IPS DF 6.9 (cell line): ENCODE measurements around the gene MYNN.

Source experiments
- DNase-seq: peaks from one replicate; pipeline ENCODE4 v3.0.0-alpha.2; 2013; ENCODE audit warnings: low read depth, low spot score
- H3K27ac ChIP-seq: one replicate; pipeline ENCODE4 v1.5.1; 2013; ENCODE audit warnings: low read length, control low read depth
- H3K27me3 ChIP-seq: 2 replicates; pipeline ENCODE4 v1.6.1; 2013; ENCODE audit warnings: mild to moderate bottlenecking, low read length; ENCODE audit not compliant: control insufficient read depth, insufficient read depth
- H3K36me3 ChIP-seq: 2 replicates; pipeline ENCODE4 v1.6.1; 2013; ENCODE audit warnings: low read length; ENCODE audit not compliant: control insufficient read depth, insufficient read depth
- H3K4me1 ChIP-seq: 2 replicates; pipeline ENCODE4 v1.6.1; 2013; ENCODE audit warnings: low read length; ENCODE audit not compliant: control insufficient read depth, insufficient read depth
- H3K4me3 ChIP-seq: 2 replicates; pipeline ENCODE4 v1.5.1; 2013; ENCODE audit warnings: mild to moderate bottlenecking, low read length
- H3K9me3 ChIP-seq: 2 replicates; pipeline ENCODE4 v1.6.1; 2013; ENCODE audit warnings: low read length, inconsistent platforms; ENCODE audit not compliant: control insufficient read depth, insufficient read depth
- WGBS: extraction: QIAGEN DNeasy Blood & Tissue Kit; methylation state at CpG from one replicate; pipeline ENCODE4 v1.1.7; 2013; ENCODE audit warnings: mixed read lengths, missing lambda C conversion rate; ENCODE audit not compliant: insufficient read length, insufficient coverage; 5-methylcytosine and 5-hydroxymethylcytosine counted together

The MYNN gene

DNA sequence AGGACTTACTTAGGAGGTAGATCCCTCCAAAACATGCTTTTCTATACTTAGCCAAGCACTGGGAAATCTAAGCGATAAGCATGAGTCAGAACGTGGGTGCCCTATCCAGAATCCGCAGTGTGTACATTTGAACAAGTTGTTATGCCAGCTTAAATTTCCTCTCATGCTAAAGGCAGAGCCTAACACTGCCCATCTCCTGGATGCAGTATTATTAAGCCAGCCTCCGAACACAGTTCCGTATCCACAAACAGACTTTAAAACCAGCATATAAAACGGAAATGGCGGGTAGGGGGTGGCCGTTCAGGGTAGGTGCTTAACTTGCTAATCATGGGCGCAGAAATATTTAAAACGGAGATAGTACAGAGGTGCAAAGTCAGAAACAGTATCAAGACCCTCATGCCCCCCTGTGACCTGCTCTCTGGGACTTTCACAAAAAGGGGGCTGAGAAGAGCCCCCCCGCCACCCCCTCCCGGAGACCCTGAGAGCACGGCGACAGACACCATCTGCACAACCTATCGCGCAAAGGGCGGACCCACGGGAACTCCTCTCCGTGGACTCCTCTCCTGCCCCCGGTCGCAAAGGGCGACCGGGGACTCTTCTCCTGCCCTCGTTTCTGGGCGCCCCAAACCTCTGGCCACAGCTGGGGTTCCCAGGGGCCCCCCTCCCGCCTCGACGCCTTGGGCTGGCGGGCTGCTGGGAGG, 38.6 kb downstream of the MYNN start:
- H3K4me3 ChIP-seq: peak overlapping the region; percentile 54; the same call in 1 of the 2 replicates
- H3K27ac ChIP-seq: no peak overlapping the region
- H3K9me3 ChIP-seq: no peaks in the 10 kb centered on the region
- no peaks in the 10 kb centered on the region for H3K36me3 ChIP-seq
- H3K27me3 ChIP-seq: no peaks in the 10 kb centered on the region; the same call in 1 of the 2 replicates
- no peak for DNase-seq
- no peaks in the 10 kb centered on the region; the same call in 1 of the 2 replicates for H3K4me1 ChIP-seq
- no CpG with 5 or more reads among the region's 29 CpGs for WGBS

- H3K4me1 ChIP-seq: no peaks in the 10 kb centered on the region; the same call in 1 of the 2 replicates
- peak within 1 kb of the TSS; percentile 54; the same call in 1 of the 2 replicates for H3K4me3 ChIP-seq
- H3K9me3 ChIP-seq: no peaks in the 10 kb centered on the region
- no peak for DNase-seq
- no peaks in the 10 kb centered on the region; the same call in 1 of the 2 replicates for H3K27me3 ChIP-seq
- no peaks in the 10 kb centered on the region for H3K36me3 ChIP-seq
- WGBS: no CpG with 5 or more reads among the region's 56 CpGs
- no peak within 1 kb of the TSS for H3K27ac ChIP-seq
Observed at GRCh38 chr3:169812332-169813235, 39.4 kb downstream of the MYNN start, which contains the start of the genes LRRC34 and LRRIQ4. TSS of gene LRRC34 (minus strand) at chr3:169812904. CDS start at chr3:169812548, 356 bp downstream. TSS of gene LRRIQ4 (plus strand) at chr3:169812870. CDS start at chr3:169821922, 9,052 bp downstream.

DNA sequence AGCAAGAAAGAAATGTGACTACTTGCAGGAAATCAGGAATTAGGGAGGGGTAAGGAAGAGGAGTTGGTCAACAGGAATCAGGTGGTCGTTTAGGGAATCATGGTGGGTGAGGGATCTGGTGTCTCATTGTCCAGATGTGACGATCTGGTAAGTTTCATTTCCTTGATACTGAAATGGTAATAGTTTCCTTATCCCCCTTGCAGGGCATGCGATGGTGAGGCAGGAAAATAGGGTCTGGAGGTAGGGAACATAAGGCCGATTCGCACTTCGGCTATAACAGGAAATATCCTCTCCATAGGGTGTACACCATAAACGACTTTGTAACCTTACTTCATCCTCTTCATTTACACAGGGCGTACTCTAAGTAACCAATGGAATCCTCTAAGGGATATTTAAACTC, 40.1 kb downstream of the MYNN start:
- no peak for DNase-seq
- no peaks in the 10 kb centered on the region; the same call in 1 of the 2 replicates for H3K4me1 ChIP-seq
- no peaks in the 10 kb centered on the region for H3K36me3 ChIP-seq
- H3K27me3 ChIP-seq: no peaks in the 10 kb centered on the region; the same call in 1 of the 2 replicates
- H3K9me3 ChIP-seq: no peaks in the 10 kb centered on the region
- WGBS: no CpG with 5 or more reads among the region's 8 CpGs
- no peak overlapping the region for H3K27ac ChIP-seq
- H3K4me3 ChIP-seq: no peak overlapping the region

DNA sequence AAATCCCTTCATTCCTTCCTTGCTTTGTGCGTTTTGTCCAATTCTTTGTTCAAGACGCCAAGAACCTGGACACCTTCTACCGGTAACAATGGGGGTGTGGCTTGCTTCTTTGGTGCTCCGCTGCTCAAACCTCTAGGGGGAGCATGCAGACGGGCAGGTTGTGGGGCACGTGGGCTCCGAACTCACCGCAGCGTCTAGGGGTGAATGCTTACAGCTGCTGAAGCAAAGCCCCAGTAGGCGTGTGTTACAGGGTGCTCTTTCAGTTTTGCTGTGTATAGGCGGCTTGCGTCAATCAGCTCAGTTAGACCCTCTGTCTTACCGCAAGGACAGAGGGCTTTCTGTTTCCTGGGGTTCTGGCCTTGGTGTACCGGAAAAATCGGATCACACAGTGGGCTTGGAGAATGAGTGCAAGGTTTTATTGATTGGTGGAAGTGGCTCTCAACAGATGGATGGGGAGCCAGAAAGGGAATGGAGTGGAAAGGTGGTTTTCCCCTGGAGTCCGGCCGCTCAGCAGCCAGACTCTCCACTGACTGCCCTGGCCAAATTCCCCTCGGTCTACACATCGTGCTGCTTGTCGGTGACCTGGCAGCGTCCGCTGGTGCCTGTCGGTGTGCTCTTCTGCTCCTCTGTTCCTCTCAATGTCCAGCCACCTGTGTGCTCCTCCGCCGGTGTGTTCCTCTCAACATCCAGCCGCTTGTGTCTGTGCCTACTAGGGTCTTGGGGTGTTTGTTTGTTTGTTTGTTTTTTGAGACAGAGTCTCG, 40.7 kb downstream of the MYNN start:
- H3K4me1 ChIP-seq: no peaks in the 10 kb centered on the region; the same call in 1 of the 2 replicates
- H3K27me3 ChIP-seq: no peaks in the 10 kb centered on the region; the same call in 1 of the 2 replicates
- H3K4me3 ChIP-seq: no peak overlapping the region
- H3K9me3 ChIP-seq: no peaks in the 10 kb centered on the region
- peak; percentile 55 for DNase-seq
- H3K36me3 ChIP-seq: no peaks in the 10 kb centered on the region
- WGBS: no CpG with 5 or more reads among the region's 27 CpGs
- H3K27ac ChIP-seq: no peak overlapping the region

- H3K36me3 ChIP-seq: no peaks in the 10 kb centered on the region
- H3K27ac ChIP-seq: no peak overlapping the region
- no CpG with 5 or more reads among the region's 4 CpGs for WGBS
- H3K4me1 ChIP-seq: no peaks in the 10 kb centered on the region; the same call in 1 of the 2 replicates
- H3K4me3 ChIP-seq: no peak overlapping the region
- H3K27me3 ChIP-seq: no peaks in the 10 kb centered on the region; the same call in 1 of the 2 replicates
- no peak for DNase-seq
- H3K9me3 ChIP-seq: no peaks in the 10 kb centered on the region
Observed at GRCh38 chr3:169815590-169816150, 42.5 kb downstream of the MYNN start.

GRCh38 chr3:169818316-169818715, 45.1 kb downstream of the MYNN start:
- Histone ChIP-seq H3K9me3 (no peaks in the 10 kb centered on the region), H3K27me3 (no peaks in the 10 kb centered on the region; the same call in 1 of the 2 replicates), H3K4me3 (no peak overlapping the region), H3K27ac (no peak overlapping the region), H3K36me3 (no peaks in the 10 kb centered on the region), H3K4me1 (no peaks in the 10 kb centered on the region)
- no CpG with 5 or more reads among the region's 2 CpGs for WGBS
- DNase-seq: no peak

DNA sequence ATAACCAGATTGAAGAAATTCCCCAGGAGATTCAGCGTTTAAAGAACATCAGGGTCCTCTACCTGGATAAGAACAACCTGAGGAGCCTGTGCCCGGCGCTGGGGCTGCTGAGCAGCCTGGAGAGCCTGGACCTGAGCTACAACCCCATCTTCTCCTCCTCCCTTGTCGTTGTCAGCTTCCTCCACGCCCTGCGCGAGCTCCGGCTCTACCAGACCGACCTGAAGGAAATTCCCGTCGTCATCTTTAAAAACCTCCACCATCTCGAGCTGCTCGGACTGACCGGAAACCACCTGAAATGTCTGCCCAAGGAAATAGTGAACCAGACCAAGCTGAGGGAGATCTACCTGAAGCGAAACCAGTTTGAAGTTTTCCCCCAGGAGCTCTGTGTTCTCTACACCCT, 48.9 kb downstream of the MYNN start:
- H3K27me3 ChIP-seq: no peaks in the 10 kb centered on the region
- H3K4me3 ChIP-seq: no peak overlapping the region
- DNase-seq: no peak
- H3K27ac ChIP-seq: no peak overlapping the region
- H3K4me1 ChIP-seq: no peaks in the 10 kb centered on the region
- WGBS: no CpG with 5 or more reads among the region's 15 CpGs
- H3K9me3 ChIP-seq: no peaks in the 10 kb centered on the region
- H3K36me3 ChIP-seq: no peaks in the 10 kb centered on the region

- Histone ChIP-seq H3K27me3 (no peaks in the 10 kb centered on the region), H3K9me3 (no peaks in the 10 kb centered on the region), H3K36me3 (no peaks in the 10 kb centered on the region), H3K27ac (no peak overlapping the region), H3K4me3 (no peak overlapping the region), H3K4me1 (no peaks in the 10 kb centered on the region)
- no CpG with 5 or more reads among the region's 20 CpGs for WGBS
- DNase-seq: no peak
Observed at GRCh38 chr3:169822540-169822939, 49.3 kb downstream of the MYNN start.

GRCh38 chr3:169822983-169823382, 49.8 kb downstream of the MYNN start:
- Histone ChIP-seq H3K36me3 (no peaks in the 10 kb centered on the region), H3K9me3 (no peaks in the 10 kb centered on the region), H3K27me3 (no peaks in the 10 kb centered on the region), H3K4me3 (no peak overlapping the region), H3K4me1 (no peaks in the 10 kb centered on the region), H3K27ac (no peak overlapping the region)
- no peak for DNase-seq
- WGBS: no CpG with 5 or more reads among the region's 6 CpGs
